SK-N-MC (cell line): Measurements from ENCODE around the gene BIRC7.

Source experiments
- EZH2 ChIP-seq: fragments of 200-600 bp; sonication (generic); IDR thresholded peaks from one replicate; pipeline ENCODE4 v1.6.1; 2017; ENCODE audit warnings: antibody characterized with exemption
- POLR2AphosphoS5 ChIP-seq: IDR thresholded peaks from 2 replicates; pipeline ENCODE4 v1.6.1; 2012; ENCODE audit warnings: mild to moderate bottlenecking, low read depth, low read length, borderline replicate concordance

- TF ChIP-seq POLR2AphosphoS5 (no peak), EZH2 (no peak)
Observed at GRCh38 chr20:63205896-63206295, 29.8 kb upstream of the BIRC7 start.
